Retinal pigment epithelial cell (primary cell): ENCODE results near the gene DDOST.
A peak's percentile ranks its signal among the peaks of the same experiment; 100 is the strongest.

ENCODE experiments used
- DNase-seq: peaks from one replicate; pipeline ENCODE4 v3.0.0-alpha.2; 2010; ENCODE audit warnings: low read depth
- H3K4me3 ChIP-seq: 2 replicates; pipeline ENCODE4 v1.5.1; 2011; ENCODE audit warnings: mild to moderate bottlenecking, low read length, control low read depth, moderate library complexity
- TF ChIP-seq, protein P1 (sequence below): conservative IDR thresholded peaks from 2 replicates; pipeline ENCODE4 v1.5.1; 2011; ENCODE audit warnings: low read depth, low read length, control low read depth, inconsistent platforms

Gene DDOST

DNA sequence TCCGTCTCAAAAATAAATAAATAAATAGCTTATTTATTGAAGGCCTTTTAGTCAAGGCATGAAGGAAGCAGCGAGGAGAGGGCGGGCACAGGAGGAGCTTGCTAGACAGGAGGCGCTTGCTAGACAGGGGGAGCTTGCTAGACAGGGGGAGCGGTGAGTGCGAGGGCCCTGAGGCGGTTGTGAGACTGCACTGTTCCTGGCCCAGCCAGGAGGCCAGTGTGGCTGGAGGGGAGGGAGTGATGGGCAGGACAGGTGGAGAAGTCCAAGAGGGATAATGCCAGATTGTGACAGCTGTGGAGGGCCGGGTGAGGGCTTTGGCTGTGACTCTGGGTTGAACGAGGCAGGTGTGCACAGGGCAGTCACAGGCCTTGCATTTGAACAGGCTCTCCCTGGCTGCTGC lies 38.4 kb upstream of the DDOST start:
- no peak for DNase-seq
- no peak overlapping the region for H3K4me3 ChIP-seq
- TF ChIP-seq, protein P1, sequence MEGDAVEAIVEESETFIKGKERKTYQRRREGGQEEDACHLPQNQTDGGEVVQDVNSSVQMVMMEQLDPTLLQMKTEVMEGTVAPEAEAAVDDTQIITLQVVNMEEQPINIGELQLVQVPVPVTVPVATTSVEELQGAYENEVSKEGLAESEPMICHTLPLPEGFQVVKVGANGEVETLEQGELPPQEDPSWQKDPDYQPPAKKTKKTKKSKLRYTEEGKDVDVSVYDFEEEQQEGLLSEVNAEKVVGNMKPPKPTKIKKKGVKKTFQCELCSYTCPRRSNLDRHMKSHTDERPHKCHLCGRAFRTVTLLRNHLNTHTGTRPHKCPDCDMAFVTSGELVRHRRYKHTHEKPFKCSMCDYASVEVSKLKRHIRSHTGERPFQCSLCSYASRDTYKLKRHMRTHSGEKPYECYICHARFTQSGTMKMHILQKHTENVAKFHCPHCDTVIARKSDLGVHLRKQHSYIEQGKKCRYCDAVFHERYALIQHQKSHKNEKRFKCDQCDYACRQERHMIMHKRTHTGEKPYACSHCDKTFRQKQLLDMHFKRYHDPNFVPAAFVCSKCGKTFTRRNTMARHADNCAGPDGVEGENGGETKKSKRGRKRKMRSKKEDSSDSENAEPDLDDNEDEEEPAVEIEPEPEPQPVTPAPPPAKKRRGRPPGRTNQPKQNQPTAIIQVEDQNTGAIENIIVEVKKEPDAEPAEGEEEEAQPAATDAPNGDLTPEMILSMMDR = no peak

DNA sequence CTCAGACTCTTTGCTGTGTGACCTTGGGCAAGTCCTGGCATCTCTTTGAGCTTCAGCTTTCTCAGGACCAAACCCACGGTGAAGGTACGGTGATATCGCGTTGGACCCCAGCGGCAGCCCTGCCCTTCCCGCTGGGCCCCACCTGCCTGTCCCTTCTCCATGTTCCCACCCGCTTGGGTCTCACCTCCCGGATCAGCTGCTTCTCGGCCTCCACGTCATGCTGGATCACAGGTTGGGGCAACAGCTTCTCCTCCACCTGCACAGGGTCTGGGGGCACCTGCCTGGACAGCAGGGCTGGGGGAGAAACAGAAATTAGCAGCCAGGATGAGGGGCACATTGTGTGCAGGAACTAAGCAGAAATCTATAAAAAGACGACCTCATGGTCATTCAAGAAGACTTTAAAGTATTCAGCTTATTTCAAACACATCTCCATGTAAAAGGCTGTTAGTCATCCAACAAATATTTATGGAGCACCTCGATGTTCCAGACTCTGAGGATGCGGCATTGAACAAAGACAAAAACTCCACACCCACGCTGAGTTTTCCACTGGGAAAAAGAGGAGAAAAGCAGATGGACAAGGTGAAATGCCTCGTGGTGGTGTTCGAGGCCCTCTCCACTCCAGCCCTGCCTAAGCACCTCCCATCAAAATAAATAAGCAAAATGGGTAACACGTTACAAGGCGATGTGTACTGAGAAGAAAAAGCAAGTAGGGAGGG lies 37.2 kb upstream of the DDOST start:
- TF ChIP-seq, protein P1 = no peak
- no peak overlapping the region for H3K4me3 ChIP-seq
- DNase-seq = no peak

GRCh38 chr1:20697563-20697962 lies 36.4 kb upstream of the DDOST start:
- H3K4me3 ChIP-seq = no peak overlapping the region
- DNase-seq = no peak

GRCh38 chr1:20696397-20697333 lies 35.5 kb upstream of the DDOST start:
- TF ChIP-seq, protein P1 = peak; percentile 79
- peak overlapping the region; percentile 63 for H3K4me3 ChIP-seq
- DNase-seq = peak; percentile 63

More at GRCh38 chr1:20697563-20697962, 36.4 kb upstream of the DDOST start:
- TF ChIP-seq, protein P1 = no peak

- no peak for DNase-seq
- TF ChIP-seq, protein P1 = no peak
- no peak overlapping the region for H3K4me3 ChIP-seq
Observed at GRCh38 chr1:20695515-20695914, 34.3 kb upstream of the DDOST start.

DNA sequence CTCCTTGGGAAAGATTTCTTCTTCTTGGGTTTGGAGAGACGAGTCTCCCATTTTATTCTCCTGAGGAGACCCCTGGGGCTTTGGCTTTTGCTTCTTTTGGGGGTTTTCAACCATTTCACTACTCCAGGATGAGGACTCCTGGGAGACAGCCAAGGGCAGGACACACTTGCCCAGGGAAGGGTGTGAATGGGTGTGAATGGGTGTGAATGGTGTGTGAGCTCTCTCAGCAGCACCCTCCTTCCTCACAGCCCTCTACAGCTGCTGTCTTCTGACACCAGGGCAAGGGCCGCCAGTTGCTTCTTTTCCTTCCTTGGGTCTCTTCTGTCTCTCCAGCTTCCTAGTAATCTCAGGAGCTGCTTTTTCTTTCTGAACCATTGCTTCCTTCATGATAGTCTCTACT lies 32.5 kb upstream of the DDOST start:
- DNase-seq = no peak
- no peak overlapping the region for H3K4me3 ChIP-seq
- TF ChIP-seq, protein P1 = no peak

DNA sequence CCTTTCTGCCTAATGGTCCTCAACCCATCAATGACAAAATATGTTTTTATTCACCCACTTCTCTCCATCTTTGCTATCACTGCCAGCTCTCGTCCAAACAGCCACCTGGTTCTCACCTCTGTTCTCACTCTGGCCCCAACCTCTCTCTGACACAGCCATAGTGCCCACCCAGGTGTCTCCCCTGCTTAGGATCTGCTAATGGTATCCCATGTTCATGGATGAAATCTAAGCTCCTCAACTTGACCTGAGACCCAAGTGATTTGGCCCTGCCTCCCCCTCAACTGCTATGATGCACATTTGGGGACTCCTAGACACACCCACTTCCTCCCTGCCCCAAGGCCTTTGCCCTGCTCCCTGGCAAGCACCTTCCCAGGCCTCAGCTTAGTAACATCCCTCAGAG lies 30.7 kb upstream of the DDOST start:
- TF ChIP-seq, protein P1 = no peak
- no peak overlapping the region for H3K4me3 ChIP-seq
- DNase-seq = no peak
